Uterus (tissue), 2 donors: Measurements from ENCODE around the gene SRCIN1.

Experiments
- CTCF ChIP-seq, 4 experiments: fragments of 200-600 bp in 2 of 4; fragments of 450-650 bp in 2 of 4; sonication (generic) in 2 of 4; IDR thresholded peaks; one replicate each; pipeline ENCODE4 v1.5.1; 2016 to 2019; ENCODE audit warnings: antibody characterized with exemption in 4 of 4, mild to moderate bottlenecking in 2 of 4, moderate library complexity in 1 of 4
- POLR2A ChIP-seq, 2 donors: fragments of 450-650 bp; IDR thresholded peaks; one replicate each; pipeline ENCODE4 v1.6.1; 2016; ENCODE audit warnings: antibody characterized with exemption in 2 of 2, mild to moderate bottlenecking in 1 of 2, moderate library complexity in 1 of 2

GRCh38 chr17:38534498-38534885 lies 71.3 kb downstream of the SRCIN1 start:
- TF ChIP-seq POLR2A (IDR thresholded peaks at IDR 0.05) (no peak), CTCF (IDR thresholded peaks at IDR 0.05) (no peak)
